Stomach (tissue), 9 donors: ENCODE measurements around the gene PLIN3. TPM values are rescaled to one million over a fixed set of nuclear protein-coding genes. Genes with fewer than 3 reads are reported as not detected.

Experiments
- DNase-seq, 2 donors: peaks; one replicate each; pipeline versions ENCODE4 v3.0.0 to v3.0.0-alpha.2; 2013 to 2019
- H3K27ac ChIP-seq, 5 donors: fragments of 200-600 bp in 4 of 5; sonication (generic) in 4 of 5; one replicate each; pipeline ENCODE4 v1.5.1; 2013 to 2019; ENCODE audit warnings: mild to moderate bottlenecking in 1 of 5, moderate library complexity in 1 of 5
- H3K27me3 ChIP-seq, 3 donors: fragments of 200-600 bp; sonication (generic); one replicate each; pipeline ENCODE4 v1.5.1; 2017 to 2019; ENCODE audit warnings: mixed run types in 1 of 3
- H3K36me3 ChIP-seq, 4 donors: fragments of 200-600 bp; sonication (generic); 1 replicate in 3 of 4; 2 replicates in 1 of 4; pipeline ENCODE4 v1.5.1; 2016 to 2019
- H3K4me1 ChIP-seq, 4 donors: fragments of 200-600 bp; sonication (generic); one replicate each; pipeline ENCODE4 v1.5.1; 2016 to 2019
- H3K4me3 ChIP-seq, 4 donors: fragments of 200-600 bp; sonication (generic) in 3 of 4; one replicate each; pipeline ENCODE4 v1.5.1; 2016 to 2019; ENCODE audit warnings: mild to moderate bottlenecking in 1 of 4
- H3K9me3 ChIP-seq, 4 donors: fragments of 200-600 bp; sonication (generic); one replicate each; pipeline ENCODE4 v1.5.1; 2016 to 2019
- CTCF ChIP-seq, 7 experiments: fragments of 450-650 bp in 4 of 7; fragments of 200-600 bp in 3 of 7; sonication (generic) in 3 of 7; IDR thresholded peaks; one replicate each; pipeline ENCODE4 v1.5.1; 2016 to 2019; ENCODE audit warnings: antibody characterized with exemption in 7 of 7, control low read depth in 2 of 7, mild to moderate bottlenecking in 1 of 7
- EP300 ChIP-seq: sonication (generic); formaldehyde crosslinking; IDR thresholded peaks from one replicate; pipeline ENCODE4 v1.6.1; 2017; ENCODE audit warnings: antibody characterized with exemption
- POLR2A ChIP-seq, 4 donors: fragments of 450-650 bp; IDR thresholded peaks; one replicate each; pipeline ENCODE4 v1.6.1; 2016; ENCODE audit warnings: antibody characterized with exemption in 4 of 4, control low read depth in 2 of 4, mild to moderate bottlenecking in 1 of 4, moderate library complexity in 1 of 4
- POLR2AphosphoS5 ChIP-seq, 3 donors: sonication (generic); formaldehyde crosslinking; IDR thresholded peaks; one replicate each; pipeline ENCODE4 v1.6.1; 2016; ENCODE audit warnings: antibody characterized with exemption in 3 of 3
- WGBS, 5 donors: extraction: QIAGEN DNeasy Blood & Tissue Kit in 3 of 5; methylation state at CpG; one replicate each; pipeline versions ENCODE4 v1.1.5 to v1.1.7; 2013 to 2018; 5-methylcytosine and 5-hydroxymethylcytosine counted together
- intact Hi-C: fragments of 100-400 bp; cut with DNase I; formaldehyde crosslinking; loops from one replicate; pipeline ENCODE4 v1.15.1; 2023; ENCODE audit warnings: low total_unique reads
- polyA plus RNA-seq, 3 donors: library from polyadenylated mRNA; stranded (reverse); fragments of 200-250 nt; gene quantifications; one replicate each; pipeline ENCODE4 v1.2.3, GENCODE V29; 2013
- total RNA-seq, 5 donors: library from RNA; depleted of rRNA; stranded (reverse); fragments of >200 nt; gene quantifications; one replicate each; pipeline versions ENCODE4 v1.1.0 to v1.2.3, GENCODE V29; 2014 to 2016
- donor health status: healthy with polysubstance abuse.
- donor health status: Bipolar disorder and iron deficiency.
- donor health status: healthy.

Gene PLIN3
- total and polyA plus RNA-seq, 8 donors: 8.9 to 55.3 (median 27.8) TPM

GRCh38 chr19:4878491-4878968 is 11.1 kb upstream of the PLIN3 start:
- Histone ChIP-seq H3K9me3 (no peaks in the 10 kb centered on the region), H3K4me3 (no peak overlapping the region), H3K27me3 (peaks cover 0 to 14% (median 0%) of the 10 kb centered on the region in 3 donors), H3K27ac (peak overlapping the region in 3 of 5 donors; percentile 53 to 57 (median 54)), H3K4me1 (peaks cover 0 to 16% (median 10%) of the 10 kb centered on the region in 4 donors), H3K36me3 (no peaks in the 10 kb centered on the region)
- TF ChIP-seq POLR2AphosphoS5 (IDR thresholded peaks at IDR 0.05): no peak
- TF ChIP-seq POLR2A (IDR thresholded peaks at IDR 0.05): no peak
- no peak for TF ChIP-seq EP300
- no peak for TF ChIP-seq CTCF (IDR thresholded peaks at IDR 0.05)
- 42 to 60% (median 51%) methylated on average over 23 of the region's 23 CpGs for WGBS, 5 donors
- intact Hi-C loops: no loop called here
- peak in 1 of 2 donors; percentile 47 for DNase-seq

- no peaks in the 10 kb centered on the region for H3K9me3 ChIP-seq
- intact Hi-C loops: no loop called here
- TF ChIP-seq POLR2AphosphoS5 (IDR thresholded peaks at IDR 0.05) (peak in 1 of 3 donors; percentile 12), CTCF (IDR thresholded peaks at IDR 0.05) (no peak), POLR2A (IDR thresholded peaks at IDR 0.05) (no peak), EP300 (peak; percentile 29)
- peak overlapping the region in 3 of 5 donors; percentile 53 to 57 (median 54) for H3K27ac ChIP-seq
- peak in 1 of 2 donors; percentile 31 for DNase-seq
- 36 to 59% (median 52%) methylated on average over 14 to 30 of the region's 30 CpGs for WGBS, 5 donors
- H3K4me3 ChIP-seq: no peak overlapping the region
- H3K27me3 ChIP-seq: peaks cover 0 to 14% (median 0%) of the 10 kb centered on the region in 3 donors
- peaks cover 0 to 16% (median 10%) of the 10 kb centered on the region in 4 donors for H3K4me1 ChIP-seq
- H3K36me3 ChIP-seq: no peaks in the 10 kb centered on the region
Observed at GRCh38 chr19:4877753-4878490, 10.5 kb upstream of the PLIN3 start.

GRCh38 chr19:4873930-4874329 is 6.5 kb upstream of the PLIN3 start:
- Histone ChIP-seq H3K27ac (no peak overlapping the region), H3K27me3 (peaks cover 0 to 14% (median 0%) of the 10 kb centered on the region in 3 donors), H3K4me1 (peaks cover 0 to 32% (median 10%) of the 10 kb centered on the region in 4 donors), H3K36me3 (no peaks in the 10 kb centered on the region), H3K9me3 (no peaks in the 10 kb centered on the region), H3K4me3 (no peak overlapping the region)
- 82 to 91% (median 87%) methylated on average over 3 of the region's 3 CpGs for WGBS, 5 donors
- intact Hi-C loops: loop anchor here (5.0 kb wide), 2 partner anchors 38 to 158 kb away; no protein-coding TSS in a partner anchor
- no peak for TF ChIP-seq EP300
- no peak for TF ChIP-seq CTCF (IDR thresholded peaks at IDR 0.05)
- TF ChIP-seq POLR2A (IDR thresholded peaks at IDR 0.05): no peak
- TF ChIP-seq POLR2AphosphoS5 (IDR thresholded peaks at IDR 0.05): no peak
- DNase-seq: no peak

GRCh38 chr19:4871711-4872110 is 4.2 kb upstream of the PLIN3 start:
- no peaks in the 10 kb centered on the region for H3K36me3 ChIP-seq
- no peak overlapping the region for H3K27ac ChIP-seq
- intact Hi-C loops: loop anchor here (5.0 kb wide), 2 partner anchors 41 to 161 kb away; no protein-coding TSS in a partner anchor
- H3K9me3 ChIP-seq: no peaks in the 10 kb centered on the region
- no peak for DNase-seq
- no peaks in the 10 kb centered on the region for H3K27me3 ChIP-seq
- 52 to 83% (median 70%) methylated on average over 6 of the region's 6 CpGs for WGBS, 5 donors
- TF ChIP-seq POLR2AphosphoS5 (IDR thresholded peaks at IDR 0.05) (no peak), CTCF (IDR thresholded peaks at IDR 0.05) (no peak), POLR2A (IDR thresholded peaks at IDR 0.05) (no peak), EP300 (no peak)
- H3K4me3 ChIP-seq: no peak overlapping the region
- peaks cover 2 to 26% (median 7%) of the 10 kb centered on the region in 4 donors for H3K4me1 ChIP-seq
